Neuronal stem cell (in vitro differentiated cells): ENCODE data around the gene CREB5.

Experiments used
- DNase-seq: peaks from one replicate; pipeline ENCODE4 v3.0.0-alpha.2; 2013; ENCODE audit warnings: low spot score
- H2AFZ ChIP-seq: one replicate; pipeline ENCODE4 v1.6.1; 2013; ENCODE audit warnings: mild to moderate bottlenecking, low read length, inconsistent platforms
- H2AK5ac ChIP-seq: 2 replicates; pipeline ENCODE4 v1.6.1; 2013; ENCODE audit warnings: low read depth, mild to moderate bottlenecking, inconsistent platforms, low read length, moderate library complexity, mixed read lengths
- H2BK120ac ChIP-seq: 2 replicates; pipeline ENCODE4 v1.6.1; 2013; ENCODE audit warnings: low read depth, mild to moderate bottlenecking, inconsistent platforms, low read length, moderate library complexity, mixed read lengths
- H2BK12ac ChIP-seq: one replicate; pipeline ENCODE4 v1.6.1; 2013; ENCODE audit warnings: low read length, inconsistent platforms
- H2BK15ac ChIP-seq: 2 replicates; pipeline ENCODE4 v1.6.1; 2013; ENCODE audit warnings: mild to moderate bottlenecking, low read length, inconsistent platforms, mixed read lengths
- H2BK5ac ChIP-seq: one replicate; pipeline ENCODE4 v1.6.1; 2013; ENCODE audit warnings: inconsistent platforms, mild to moderate bottlenecking, low read length, moderate library complexity
- H3K14ac ChIP-seq: one replicate; pipeline ENCODE4 v1.6.1; 2013; ENCODE audit warnings: low read length, inconsistent platforms
- H3K18ac ChIP-seq: 2 replicates; pipeline ENCODE4 v1.6.1; 2013; ENCODE audit warnings: low read length, inconsistent platforms
- H3K23ac ChIP-seq: 2 replicates; pipeline ENCODE4 v1.6.1; 2013; ENCODE audit warnings: low read depth, mild to moderate bottlenecking, mixed read lengths, low read length, inconsistent platforms; ENCODE audit not compliant: poor library complexity
- H3K27ac ChIP-seq: replicated peaks from 3 replicates; pipeline ENCODE4 v1.5.1; 2013; ENCODE audit warnings: low read length, inconsistent platforms
- H3K27me3 ChIP-seq, 3 experiments: 2 replicates each; pipeline ENCODE4 v1.6.1; 2013; ENCODE audit warnings: low read length in 3 of 3, mild to moderate bottlenecking in 2 of 3, inconsistent platforms in 1 of 3, low read depth in 1 of 3, mixed read lengths in 1 of 3, moderate library complexity in 1 of 3; ENCODE audit not compliant: control insufficient read depth in 3 of 3, insufficient read depth in 3 of 3
- H3K36me3 ChIP-seq, 2 donors: replicated peaks in 1 of 2; 2 replicates each; pipeline ENCODE4 v1.6.1; 2013; ENCODE audit warnings: low read length in 2 of 2; ENCODE audit not compliant: control insufficient read depth in 2 of 2, insufficient read depth in 2 of 2
- H3K4ac ChIP-seq: 2 replicates; pipeline ENCODE4 v1.6.1; 2013; ENCODE audit warnings: inconsistent platforms, mild to moderate bottlenecking, low read length, moderate library complexity
- H3K4me1 ChIP-seq, 2 donors: 1 replicate in 1 of 2; 2 replicates in 1 of 2; pipeline ENCODE4 v1.6.1; 2013; ENCODE audit warnings: low read length in 2 of 2, low read depth in 1 of 2; ENCODE audit not compliant: control insufficient read depth in 2 of 2, insufficient read depth in 1 of 2
- H3K4me2 ChIP-seq: one replicate; pipeline ENCODE4 v1.6.1; 2013; ENCODE audit warnings: mild to moderate bottlenecking, low read length, inconsistent platforms; ENCODE audit not compliant: insufficient read depth, poor library complexity, severe bottlenecking
- H3K4me3 ChIP-seq, 2 donors: 2 replicates each; pipeline ENCODE4 v1.5.1; 2013; ENCODE audit warnings: low read length in 2 of 2, mild to moderate bottlenecking in 2 of 2, inconsistent platforms in 1 of 2, moderate library complexity in 1 of 2
- H3K79me1 ChIP-seq: one replicate; pipeline ENCODE4 v1.6.1; 2013; ENCODE audit warnings: low read depth, mild to moderate bottlenecking, inconsistent platforms, low read length, moderate library complexity
- H3K9ac ChIP-seq: one replicate; pipeline ENCODE4 v1.6.1; 2013; ENCODE audit warnings: mild to moderate bottlenecking, low read depth, low read length, inconsistent platforms; ENCODE audit not compliant: poor library complexity
- H3K9me3 ChIP-seq, 2 donors: replicated peaks in 1 of 2; 2 replicates each; pipeline versions ENCODE3 to v1.6.1; 2013; ENCODE audit warnings: low read length in 2 of 2, mild to moderate bottlenecking in 2 of 2, inconsistent platforms in 1 of 2, low read depth in 1 of 2, mixed read lengths in 1 of 2, moderate library complexity in 1 of 2; ENCODE audit not compliant: control insufficient read depth in 2 of 2, insufficient read depth in 1 of 2
- H4K8ac ChIP-seq: one replicate; pipeline ENCODE4 v1.6.1; 2013; ENCODE audit warnings: low read depth, mild to moderate bottlenecking, inconsistent platforms, low read length, moderate library complexity
- H4K91ac ChIP-seq: one replicate; pipeline ENCODE4 v1.6.1; 2013; ENCODE audit warnings: low read length, low read depth, mild to moderate bottlenecking, inconsistent platforms; ENCODE audit not compliant: poor library complexity
- WGBS, 2 donors: extraction: QIAGEN DNeasy Blood & Tissue Kit; methylation state at CpG; one replicate each; pipeline ENCODE4 v1.1.7; 2013; ENCODE audit warnings: missing lambda C conversion rate in 2 of 2, mixed read lengths in 1 of 2; ENCODE audit not compliant: insufficient read length in 2 of 2, insufficient replicate concordance in 1 of 2; ENCODE audit errors: extremely low coverage in 2 of 2; 5-methylcytosine and 5-hydroxymethylcytosine counted together

Gene CREB5

GRCh38 chr7:28408960-28409715 is 3.2 kb upstream of the CREB5 start:
- no peak overlapping the region for H3K27ac ChIP-seq
- peaks cover 0 to 15% (median 9%) of the 10 kb centered on the region in 3 experiments for H3K27me3 ChIP-seq

GRCh38 chr7:28409716-28410627 is 2.3 kb upstream of the CREB5 start:
- Histone ChIP-seq H3K4me3 (peak overlapping the region; percentile 85 to 93), H4K8ac (no peak overlapping the region), H3K9ac (peak overlapping the region; percentile 83), H3K9me3 (no peaks in the 10 kb centered on the region), H2BK15ac (no peak overlapping the region), H2BK120ac (no peak overlapping the region), H3K4ac (no peak overlapping the region), H3K23ac (peak overlapping the region; percentile 67), H3K79me1 (no peaks in the 10 kb centered on the region), H2BK12ac (no peak overlapping the region), H3K27ac (no peak overlapping the region), H2AFZ (peak overlapping the region; percentile 87), H3K18ac (peak overlapping the region; percentile 88), H2BK5ac (peak overlapping the region; percentile 41), H3K4me2 (peak overlapping the region; percentile 99), H3K4me1 (peaks cover 2 to 23% of the 10 kb centered on the region in 2 donors), H3K27me3 (peaks cover 0 to 9% (median 9%) of the 10 kb centered on the region in 3 experiments), H3K14ac (peak overlapping the region; percentile 85), H3K36me3 (no peaks in the 10 kb centered on the region), H2AK5ac (no peak overlapping the region), H4K91ac (no peak overlapping the region)
- DNase-seq = peak; percentile 45
- WGBS, 2 donors = no CpG with 5 or more reads among the region's 92 CpGs

More at GRCh38 chr7:28408960-28409715, 3.2 kb upstream of the CREB5 start:
- Histone ChIP-seq H3K36me3 (no peaks in the 10 kb centered on the region), H3K23ac (peak overlapping the region; percentile 67), H4K91ac (no peak overlapping the region), H3K4me1 (peaks cover 2 to 23% of the 10 kb centered on the region in 2 donors), H2BK15ac (no peak overlapping the region), H3K4ac (no peak overlapping the region), H3K9me3 (no peaks in the 10 kb centered on the region), H3K79me1 (no peaks in the 10 kb centered on the region), H2BK120ac (no peak overlapping the region), H2BK5ac (peak overlapping the region; percentile 41), H3K4me3 (peak overlapping the region; percentile 85 to 93), H2AK5ac (no peak overlapping the region), H2BK12ac (no peak overlapping the region), H4K8ac (no peak overlapping the region), H3K9ac (peak overlapping the region; percentile 83), H2AFZ (peak overlapping the region; percentile 87), H3K4me2 (peak overlapping the region; percentile 99), H3K18ac (peak overlapping the region; percentile 88), H3K14ac (no peak overlapping the region)
- no CpG with 5 or more reads among the region's 51 CpGs for whole genome bisulfite sequencing, 2 donors
- DNase-seq = peak; percentile 91

GRCh38 chr7:28410628-28411531 is 1.4 kb upstream of the CREB5 start:
- Histone ChIP-seq H3K23ac (no peak overlapping the region), H2AK5ac (no peak overlapping the region), H3K4ac (no peak overlapping the region), H3K14ac (no peak overlapping the region), H2BK12ac (no peak overlapping the region), H3K9ac (no peak overlapping the region), H2BK120ac (no peak overlapping the region), H3K79me1 (no peaks in the 10 kb centered on the region), H3K36me3 (no peaks in the 10 kb centered on the region), H4K8ac (no peak overlapping the region), H2BK15ac (no peak overlapping the region), H3K4me3 (peak overlapping the region; percentile 85 to 93), H3K27ac (no peak overlapping the region), H2BK5ac (no peak overlapping the region), H2AFZ (peak overlapping the region; percentile 87), H3K4me2 (peak overlapping the region; percentile 99), H3K4me1 (peaks cover 2 to 23% of the 10 kb centered on the region in 2 donors), H4K91ac (no peak overlapping the region), H3K27me3 (peaks cover 0 to 9% (median 2%) of the 10 kb centered on the region in 3 experiments), H3K9me3 (no peaks in the 10 kb centered on the region), H3K18ac (no peak overlapping the region)
- no CpG with 5 or more reads among the region's 28 CpGs for WGBS, 2 donors
- peak; percentile 20 for DNase-seq
